ENCODE results near the gene MYO9B. TPM values are rescaled to one million over a fixed set of nuclear protein-coding genes. Genes with fewer than 3 reads are reported as not detected.
A peak's percentile ranks its signal among the peaks of the same experiment; 100 is the strongest.

MYO9B gene
- total and polyA plus RNA-seq, 9 of the 15 experiments (the other 6 are each of a cell fraction or from before 2014, with no cell fraction given): 2.4 to 77.6 (median 23.0) TPM

DNA sequence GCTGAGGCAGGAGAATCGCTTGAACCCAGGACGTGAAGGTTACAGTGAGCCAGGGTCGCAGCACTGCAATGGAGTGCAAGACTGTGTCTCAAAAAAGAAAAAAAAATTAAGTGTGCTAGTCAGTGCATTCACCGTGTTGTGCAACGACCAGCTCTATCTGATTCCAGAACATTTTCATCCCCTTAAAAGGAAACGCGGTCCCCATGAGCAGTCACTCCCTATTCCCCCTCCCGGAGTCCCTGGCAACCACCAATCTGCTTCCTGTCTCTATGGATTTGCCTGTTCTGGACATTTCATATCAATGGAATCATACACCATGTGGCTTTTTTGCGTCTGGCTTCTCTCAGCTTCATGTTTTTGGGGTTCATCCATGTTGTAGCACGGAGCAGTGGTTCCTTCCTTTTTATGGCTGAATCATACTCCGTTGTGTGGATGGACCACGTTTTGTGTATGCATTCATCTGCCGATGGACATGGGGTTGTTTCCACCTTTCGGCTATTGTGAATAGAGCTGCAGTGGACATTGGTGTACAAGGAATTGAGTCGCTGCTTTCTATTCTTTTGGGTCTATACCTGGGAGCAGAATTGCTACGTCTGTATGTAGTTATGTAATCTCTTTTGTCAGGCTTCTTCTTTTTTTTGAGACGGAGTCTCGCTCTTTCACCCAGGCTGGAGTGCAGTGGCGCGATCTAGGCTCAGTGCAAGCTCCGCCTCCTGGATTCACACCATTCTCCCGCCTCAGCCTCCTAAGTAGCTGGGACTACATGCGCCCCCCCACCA is 19.8 kb downstream of the MYO9B start (continued):
- TF ChIP-seq, protein P1, sequence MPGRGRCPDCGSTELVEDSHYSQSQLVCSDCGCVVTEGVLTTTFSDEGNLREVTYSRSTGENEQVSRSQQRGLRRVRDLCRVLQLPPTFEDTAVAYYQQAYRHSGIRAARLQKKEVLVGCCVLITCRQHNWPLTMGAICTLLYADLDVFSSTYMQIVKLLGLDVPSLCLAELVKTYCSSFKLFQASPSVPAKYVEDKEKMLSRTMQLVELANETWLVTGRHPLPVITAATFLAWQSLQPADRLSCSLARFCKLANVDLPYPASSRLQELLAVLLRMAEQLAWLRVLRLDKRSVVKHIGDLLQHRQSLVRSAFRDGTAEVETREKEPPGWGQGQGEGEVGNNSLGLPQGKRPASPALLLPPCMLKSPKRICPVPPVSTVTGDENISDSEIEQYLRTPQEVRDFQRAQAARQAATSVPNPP (IDR thresholded peaks at IDR 0.05; ENCODE audit: borderline replicate concordance, insufficient read depth, insufficient read length): no peak
- TF ChIP-seq ZNF23 (CRISPR knock-in tag; IDR thresholded peaks at IDR 0.05) (no peak), PTTG1 (tag; IDR thresholded peaks at IDR 0.05; ENCODE audit: low read depth) (no peak), CBFB (CRISPR knock-in tag; IDR thresholded peaks at IDR 0.05) (no peak), CEBPG (CRISPR knock-in tag; IDR thresholded peaks at IDR 0.05) (peak; percentile 76), CEBPG (tag; conservative IDR thresholded peaks at IDR 0.05 in 1 of 2, IDR thresholded peaks at IDR 0.05 in 1 of 2) (peak; percentile 87 to 92), CEBPB (tag; IDR thresholded peaks at IDR 0.05) (peak; percentile 97), ZNF384 (IDR thresholded peaks at IDR 0.05; ENCODE audit: low read depth, low read length) (peak; percentile 63), RUNX1 (IDR thresholded peaks at IDR 0.05; ENCODE audit: low read depth) (no peak), GATAD2A (IDR thresholded peaks at IDR 0.05) (no peak), ZNF507 (tag; conservative IDR thresholded peaks at IDR 0.05) (no peak), ILF3 (IDR thresholded peaks at IDR 0.05; ENCODE audit: borderline replicate concordance) (no peak), KDM5B (IDR thresholded peaks at IDR 0.05; ENCODE audit: insufficient replicate concordance, low read depth, low read length) (no peak), ZC3H11A (IDR thresholded peaks at IDR 0.05; ENCODE audit: low read depth, low read length) (no peak), TAL1 (IDR thresholded peaks at IDR 0.05) (no peak), NELFE (IDR thresholded peaks at IDR 0.05; ENCODE audit: insufficient read depth, insufficient read length) (no peak), ETV1 (tag; conservative IDR thresholded peaks at IDR 0.05; ENCODE audit: low read depth) (peak; percentile 32; the same call in 1 of the 2 replicates), HDAC8 (tag; IDR thresholded peaks at IDR 0.05) (no peak), ZNF76 (CRISPR knock-in tag; IDR thresholded peaks at IDR 0.05; ENCODE audit: borderline replicate concordance) (no peak), MEF2D (tag; conservative IDR thresholded peaks at IDR 0.05; ENCODE audit: low read depth) (no peak), NCOR1 (IDR thresholded peaks at IDR 0.05) (no peak)
- TF ChIP-seq, protein P2, sequence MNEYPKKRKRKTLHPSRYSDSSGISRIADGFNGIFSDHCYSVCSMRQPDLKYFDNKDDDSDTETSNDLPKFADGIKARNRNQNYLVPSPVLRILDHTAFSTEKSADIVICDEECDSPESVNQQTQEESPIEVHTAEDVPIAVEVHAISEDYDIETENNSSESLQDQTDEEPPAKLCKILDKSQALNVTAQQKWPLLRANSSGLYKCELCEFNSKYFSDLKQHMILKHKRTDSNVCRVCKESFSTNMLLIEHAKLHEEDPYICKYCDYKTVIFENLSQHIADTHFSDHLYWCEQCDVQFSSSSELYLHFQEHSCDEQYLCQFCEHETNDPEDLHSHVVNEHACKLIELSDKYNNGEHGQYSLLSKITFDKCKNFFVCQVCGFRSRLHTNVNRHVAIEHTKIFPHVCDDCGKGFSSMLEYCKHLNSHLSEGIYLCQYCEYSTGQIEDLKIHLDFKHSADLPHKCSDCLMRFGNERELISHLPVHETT (CRISPR knock-in tag; conservative IDR thresholded peaks at IDR 0.05 in 1 of 2, IDR thresholded peaks at IDR 0.05 in 1 of 2): peak in 1 of 2 experiments; percentile 77; a peak in 2 of 4 replicates
- TF ChIP-seq, protein P3, sequence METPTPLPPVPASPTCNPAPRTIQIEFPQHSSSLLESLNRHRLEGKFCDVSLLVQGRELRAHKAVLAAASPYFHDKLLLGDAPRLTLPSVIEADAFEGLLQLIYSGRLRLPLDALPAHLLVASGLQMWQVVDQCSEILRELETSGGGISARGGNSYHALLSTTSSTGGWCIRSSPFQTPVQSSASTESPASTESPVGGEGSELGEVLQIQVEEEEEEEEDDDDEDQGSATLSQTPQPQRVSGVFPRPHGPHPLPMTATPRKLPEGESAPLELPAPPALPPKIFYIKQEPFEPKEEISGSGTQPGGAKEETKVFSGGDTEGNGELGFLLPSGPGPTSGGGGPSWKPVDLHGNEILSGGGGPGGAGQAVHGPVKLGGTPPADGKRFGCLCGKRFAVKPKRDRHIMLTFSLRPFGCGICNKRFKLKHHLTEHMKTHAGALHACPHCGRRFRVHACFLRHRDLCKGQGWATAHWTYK (CRISPR knock-in tag; IDR thresholded peaks at IDR 0.05): no peak
- TF ChIP-seq, protein P4, sequence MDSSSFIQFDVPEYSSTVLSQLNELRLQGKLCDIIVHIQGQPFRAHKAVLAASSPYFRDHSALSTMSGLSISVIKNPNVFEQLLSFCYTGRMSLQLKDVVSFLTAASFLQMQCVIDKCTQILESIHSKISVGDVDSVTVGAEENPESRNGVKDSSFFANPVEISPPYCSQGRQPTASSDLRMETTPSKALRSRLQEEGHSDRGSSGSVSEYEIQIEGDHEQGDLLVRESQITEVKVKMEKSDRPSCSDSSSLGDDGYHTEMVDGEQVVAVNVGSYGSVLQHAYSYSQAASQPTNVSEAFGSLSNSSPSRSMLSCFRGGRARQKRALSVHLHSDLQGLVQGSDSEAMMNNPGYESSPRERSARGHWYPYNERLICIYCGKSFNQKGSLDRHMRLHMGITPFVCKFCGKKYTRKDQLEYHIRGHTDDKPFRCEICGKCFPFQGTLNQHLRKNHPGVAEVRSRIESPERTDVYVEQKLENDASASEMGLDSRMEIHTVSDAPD (CRISPR knock-in tag; IDR thresholded peaks at IDR 0.05): no peak
